Colon (tissue), 2 donors: ENCODE results near the gene SPSB2.
"Not testable (repeated sequence)": the region's sequence is repeated elsewhere in the genome, so short reads cannot be mapped to it uniquely, and the experiment has no call there.

ENCODE experiments used
- FAIRE-seq: peaks from 2 replicates; lab custom pipeline; 2012; peaks lifted over from hg19 to GRCh38; lab: Jason Lieb, UNC
- donor health status: control.
- donor health status: control.

SPSB2 gene

GRCh38 chr12:6871052-6871957 lies 1.8 kb downstream of the SPSB2 start:
- FAIRE-seq, result no peak

- FAIRE-seq, result not testable (repeated sequence)
Measured at GRCh38 chr12:6870304-6870703, 2.8 kb downstream of the SPSB2 start.

GRCh38 chr12:6869049-6870021 lies 3.8 kb downstream of the SPSB2 start:
- FAIRE-seq, result no peak

GRCh38 chr12:6868211-6869048 lies 4.7 kb downstream of the SPSB2 start:
- FAIRE-seq, result no peak

GRCh38 chr12:6867413-6868210 lies 5.5 kb downstream of the SPSB2 start, which contains the start of gene TPI1:
Gene TPI1 (plus strand): TSS chr12:6867531. CDS start chr12:6867567, 36 bp downstream.
- FAIRE-seq, result no peak

- no peak for FAIRE-seq
Measured at GRCh38 chr12:6866920-6867412, 6.1 kb downstream of the SPSB2 start.

GRCh38 chr12:6866163-6866919 lies 6.8 kb downstream of the SPSB2 start:
- no peak for FAIRE-seq

- FAIRE-seq, result not testable (repeated sequence)
Measured at GRCh38 chr12:6865307-6865706, 7.8 kb downstream of the SPSB2 start.

DNA sequence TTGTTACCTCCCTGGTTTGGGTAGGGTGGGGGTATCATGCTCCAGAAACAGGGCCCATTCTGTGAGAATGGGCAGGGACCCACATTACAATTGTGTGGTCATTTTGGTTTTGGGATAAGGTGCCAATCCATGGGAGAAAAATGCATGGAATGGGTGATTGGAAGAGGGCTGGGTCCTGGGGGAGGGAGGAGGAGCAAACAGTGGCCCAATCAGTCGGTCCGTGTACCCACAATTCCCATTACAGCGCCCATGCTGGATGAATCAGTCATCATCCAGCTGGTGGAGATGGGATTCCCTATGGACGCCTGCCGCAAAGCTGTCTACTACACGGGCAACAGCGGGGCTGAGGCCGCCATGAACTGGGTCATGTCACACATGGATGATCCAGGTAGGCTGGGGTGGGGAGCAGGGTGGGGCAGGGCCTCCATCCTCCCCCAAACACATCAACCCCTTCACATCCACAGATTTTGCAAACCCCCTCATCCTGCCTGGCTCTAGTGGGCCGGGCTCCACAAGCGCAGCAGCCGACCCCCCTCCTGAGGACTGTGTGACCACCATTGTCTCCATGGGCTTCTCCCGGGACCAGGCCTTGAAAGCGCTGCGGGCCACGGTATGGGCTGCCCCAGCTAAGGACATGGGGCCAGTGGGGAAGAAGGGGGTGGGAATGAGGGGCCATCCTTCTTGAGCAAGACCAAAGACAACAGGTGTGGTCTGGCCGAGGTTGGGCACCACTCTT lies 9.3 kb downstream of the SPSB2 start:
- FAIRE-seq, result no peak

DNA sequence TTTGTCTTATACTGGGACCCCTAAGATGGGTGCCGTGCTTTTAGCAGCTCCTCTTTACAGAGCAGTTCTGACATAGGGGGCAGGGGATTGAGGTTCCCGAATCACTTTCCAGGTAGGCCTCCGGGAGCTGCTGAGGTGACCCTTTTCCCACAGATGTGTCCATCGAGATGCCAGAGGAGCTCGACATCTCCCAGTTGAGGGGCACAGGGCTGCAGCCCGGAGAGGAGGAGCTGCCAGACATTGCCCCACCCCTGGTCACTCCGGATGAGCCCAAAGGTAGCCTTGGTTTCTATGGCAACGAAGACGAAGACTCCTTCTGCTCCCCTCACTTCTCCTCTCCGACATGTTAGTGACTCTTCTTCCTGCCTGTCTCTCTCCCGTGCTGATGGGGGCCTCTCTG lies 10.1 kb downstream of the SPSB2 start:
- FAIRE-seq, result no peak

DNA sequence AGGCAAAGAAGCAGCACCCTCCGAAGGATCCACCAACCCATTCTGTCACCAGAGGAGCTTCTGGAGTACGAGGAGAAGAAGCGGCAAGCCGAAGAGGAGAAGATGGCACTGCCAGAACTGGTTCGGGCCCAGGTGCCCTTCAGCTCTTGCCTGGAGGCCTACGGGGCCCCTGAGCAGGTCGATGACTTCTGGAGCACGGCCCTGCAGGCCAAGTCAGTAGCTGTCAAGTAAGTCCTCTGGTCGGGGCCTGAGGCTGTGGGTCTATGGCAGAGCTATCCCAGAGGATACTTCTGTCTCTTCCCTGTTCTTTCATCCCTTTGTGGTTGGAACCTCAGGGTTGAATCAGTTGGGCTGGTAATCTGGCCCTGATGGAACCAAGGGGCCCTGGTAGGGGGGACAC lies 11.7 kb downstream of the SPSB2 start:
- no peak for FAIRE-seq

GRCh38 chr12:6860942-6861341 lies 12.2 kb downstream of the SPSB2 start:
- no peak for FAIRE-seq

GRCh38 chr12:6860116-6860515 lies 13.0 kb downstream of the SPSB2 start:
- FAIRE-seq, result no peak

DNA sequence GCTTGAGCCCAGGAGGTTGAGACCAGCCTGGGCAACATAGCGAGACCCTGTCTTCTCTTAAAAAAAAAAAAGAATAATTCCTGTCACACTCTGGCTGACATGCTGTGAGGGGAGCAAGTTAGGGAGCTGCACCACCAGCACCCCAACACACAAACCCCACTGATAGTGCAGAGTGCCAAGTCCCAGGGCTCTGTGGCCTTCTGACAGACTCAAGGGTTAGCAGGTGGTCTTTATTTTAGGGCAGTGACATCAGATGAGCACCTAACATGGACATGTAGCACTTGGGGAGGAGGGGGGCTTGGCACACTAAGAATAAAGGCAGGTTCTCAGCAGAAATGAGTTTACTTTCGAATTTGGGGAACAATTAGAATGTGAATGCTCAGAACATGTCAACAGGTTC lies 14.3 kb downstream of the SPSB2 start:
- FAIRE-seq, result no peak

GRCh38 chr12:6855322-6855721 lies 17.8 kb downstream of the SPSB2 start:
- FAIRE-seq, result no peak

- no peak for FAIRE-seq
Measured at GRCh38 chr12:6854036-6854435, 19.1 kb downstream of the SPSB2 start.

DNA sequence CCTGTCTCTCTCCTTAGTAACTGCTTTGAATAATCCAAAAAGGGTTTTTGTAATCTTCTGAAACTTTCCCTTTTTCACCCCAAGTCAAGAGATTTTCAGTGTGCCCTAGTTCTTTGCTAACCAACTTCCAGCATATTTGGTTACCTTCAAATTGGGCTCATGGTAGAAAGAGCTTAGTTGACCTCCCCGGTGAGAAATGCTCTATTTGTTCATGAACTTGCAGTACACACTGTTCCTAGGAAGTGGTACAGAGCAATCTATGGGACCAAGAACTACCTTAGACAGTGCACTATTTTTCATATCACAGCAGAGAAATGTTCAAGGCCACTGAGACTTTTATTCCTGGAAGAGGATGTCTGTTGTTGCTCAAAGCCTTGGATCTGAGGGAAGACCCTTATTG lies 19.5 kb downstream of the SPSB2 start:
- no peak for FAIRE-seq

DNA sequence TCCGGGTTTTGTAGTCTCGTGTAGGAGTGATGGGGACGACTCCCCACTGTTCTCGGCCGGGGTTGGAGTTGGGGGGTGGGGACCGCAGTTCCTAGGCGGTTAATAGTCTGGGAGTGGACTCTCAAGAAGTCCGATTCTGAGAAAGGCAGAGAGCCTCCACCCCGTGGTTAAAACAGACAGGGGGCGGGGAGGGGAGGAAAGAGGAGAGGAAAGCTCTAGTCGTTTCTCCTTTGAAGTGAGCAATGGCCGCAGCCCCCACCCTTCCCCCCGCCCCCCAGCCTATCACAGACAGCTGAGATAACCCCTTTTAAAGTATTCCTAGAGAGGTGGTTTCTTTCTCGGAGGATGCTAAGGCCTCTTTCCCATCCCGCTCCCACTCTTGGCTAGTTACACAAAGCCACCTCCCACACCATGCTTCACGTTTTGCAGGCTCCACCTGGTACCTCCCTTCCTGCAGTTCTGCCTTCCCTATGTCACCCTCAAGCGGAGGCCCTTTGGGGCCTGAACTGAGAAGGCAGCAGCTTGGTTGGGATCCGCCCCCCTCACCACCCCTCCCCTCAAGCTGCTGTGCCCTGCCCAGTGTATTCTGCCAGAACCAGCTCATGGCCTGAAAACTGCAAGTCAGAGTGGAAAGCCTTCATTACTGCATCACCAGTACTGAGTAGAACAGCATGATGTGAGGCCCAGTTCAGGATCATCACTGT lies 20.3 kb downstream of the SPSB2 start:
- no peak for FAIRE-seq
